CD4-positive, alpha-beta T cell treated with Interleukin-12 subunit alpha and Interleukin-12 subunit beta, for 1 hour (primary cell): ENCODE measurements around the gene ATG14.
"Not testable (repeated sequence)": the region's sequence is repeated elsewhere in the genome, so short reads cannot be mapped to it uniquely, and the experiment has no call there.

Experiments
- DNase-seq: peaks from one replicate; pipeline ENCODE4 v3.0.0-alpha.2; 2020

The ATG14 gene

GRCh38 chr14:55433880-55434804 is 22.5 kb upstream of the ATG14 start:
- DNase-seq = peak; percentile 21

- DNase-seq = no peak
These were observed 21.0 kb upstream of the ATG14 start for GRCh38 chr14:55432628-55433027.

DNA sequence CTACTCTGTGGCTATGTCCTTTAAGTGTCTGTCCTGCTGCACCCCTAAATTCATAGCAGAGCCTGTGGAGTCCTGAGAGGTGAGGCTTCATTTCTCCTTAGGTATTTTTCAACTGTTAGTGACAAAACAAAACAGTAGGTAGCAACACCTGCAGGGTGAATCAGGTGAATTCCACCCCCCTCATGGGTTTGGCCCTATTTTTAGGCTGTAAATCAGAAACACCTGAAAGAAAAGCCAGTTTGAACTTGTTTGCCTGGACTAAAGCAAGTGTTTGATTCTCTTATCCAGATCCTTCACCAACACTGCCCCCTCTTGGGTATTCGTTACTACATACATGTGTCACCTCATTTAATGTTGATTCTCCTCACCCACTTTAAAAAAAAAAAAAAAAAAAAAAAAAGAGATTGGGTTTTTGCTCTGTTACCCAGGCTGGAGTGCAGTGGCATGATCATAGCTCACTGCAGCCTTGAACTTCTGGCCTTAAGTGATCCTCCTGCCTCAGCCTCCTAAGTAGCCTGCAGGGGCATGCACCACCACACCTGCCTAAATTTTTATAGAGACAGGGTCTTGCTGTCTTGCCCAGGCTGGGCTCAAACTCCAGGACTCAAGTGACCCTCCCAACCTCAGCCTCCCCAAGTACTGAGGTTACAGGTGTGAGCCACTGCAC is 18.5 kb upstream of the ATG14 start:
- DNase-seq = peak; percentile 78

DNA sequence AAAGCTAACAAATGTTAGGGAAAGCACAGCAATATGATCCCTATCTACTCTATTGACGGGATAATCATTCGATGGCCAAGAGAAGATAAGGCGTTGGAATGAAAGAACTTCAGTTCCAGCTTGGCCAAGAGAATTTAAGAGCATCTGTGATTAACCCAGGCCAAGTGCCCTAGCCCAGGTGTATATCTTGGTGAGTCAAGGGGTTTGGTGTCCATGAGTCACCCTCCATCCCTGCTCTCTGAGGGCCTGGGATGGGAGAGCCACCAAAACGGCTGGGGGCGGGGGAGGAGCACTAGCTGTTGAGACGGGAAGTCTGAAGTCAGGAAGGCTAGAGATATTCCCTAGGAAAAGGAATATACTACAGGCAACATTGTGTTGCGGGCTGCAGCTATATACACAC is 15.8 kb upstream of the ATG14 start:
- no peak for DNase-seq

GRCh38 chr14:55426891-55427290 is 15.3 kb upstream of the ATG14 start:
- no peak for DNase-seq

GRCh38 chr14:55425091-55425490 is 13.5 kb upstream of the ATG14 start:
- no peak for DNase-seq

GRCh38 chr14:55423969-55424368 is 12.3 kb upstream of the ATG14 start:
- no peak for DNase-seq

DNA sequence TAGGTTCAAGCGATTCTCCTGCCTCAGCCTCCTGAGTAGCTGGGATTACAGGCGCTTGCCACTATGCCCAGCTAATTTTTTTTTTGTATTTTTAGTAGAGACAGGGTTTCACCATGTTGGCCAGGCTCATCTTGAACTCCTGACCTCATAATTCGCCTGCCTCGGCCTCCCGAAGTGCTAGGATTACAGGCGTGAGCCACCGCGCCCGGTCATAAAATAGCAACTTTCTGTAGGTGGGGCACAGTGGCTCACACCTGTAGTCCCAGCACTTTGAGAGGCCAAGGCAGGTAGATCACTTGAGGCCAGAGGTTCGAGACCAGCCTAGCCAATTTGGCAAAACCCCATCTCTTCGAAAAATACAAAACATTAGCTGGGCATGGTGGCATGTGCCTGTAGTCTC is 10.7 kb upstream of the ATG14 start:
- DNase-seq = not testable (repeated sequence)

- DNase-seq = no peak
These were observed 8.0 kb upstream of the ATG14 start for GRCh38 chr14:55419663-55420062.

DNA sequence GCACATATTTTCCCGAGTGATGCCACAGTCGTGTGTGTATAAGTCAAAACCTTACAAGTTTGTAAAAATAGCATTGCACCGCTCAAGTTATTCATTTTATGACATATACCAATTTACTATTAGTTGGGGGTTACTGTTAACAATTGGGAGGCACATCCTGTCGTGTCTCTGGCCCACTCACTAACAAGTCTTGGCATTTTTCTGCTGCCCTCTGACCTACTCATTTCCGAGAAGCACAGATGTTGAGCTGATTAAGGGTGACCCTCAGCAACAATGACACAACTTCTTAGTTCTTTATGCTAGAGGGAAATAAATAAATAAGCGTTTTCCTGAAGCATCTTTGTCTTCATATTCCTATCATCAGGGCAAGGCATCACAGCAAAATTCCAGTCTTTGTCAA is 6.8 kb upstream of the ATG14 start:
- no peak for DNase-seq

- no peak for DNase-seq
These were observed 6.3 kb upstream of the ATG14 start for GRCh38 chr14:55417955-55418354.

GRCh38 chr14:55416866-55417265 is 5.2 kb upstream of the ATG14 start:
- peak; percentile 8 for DNase-seq

- no peak for DNase-seq
These were observed 2.9 kb upstream of the ATG14 start for GRCh38 chr14:55414551-55414950.

DNA sequence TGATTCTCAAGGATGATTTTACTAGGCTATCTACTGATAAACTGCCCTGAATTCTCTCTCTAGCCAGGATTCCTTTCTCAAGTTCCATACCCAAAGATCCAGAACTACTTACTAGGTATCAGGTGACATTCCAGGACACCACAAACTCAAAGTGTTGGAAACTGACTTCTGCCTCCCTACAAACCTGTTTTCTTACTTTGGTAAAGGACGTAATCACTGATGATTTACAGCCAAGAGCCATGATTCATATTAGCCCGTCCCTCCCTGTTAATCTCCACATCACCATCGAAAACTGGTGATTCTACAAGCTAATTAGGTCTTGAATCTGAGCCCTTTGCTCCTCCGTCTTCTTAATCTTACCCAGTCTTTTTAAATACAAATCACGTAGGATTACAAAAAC is 1.0 kb upstream of the ATG14 start:
- no peak for DNase-seq

- no peak for DNase-seq
These were observed 754 bp downstream of the ATG14 start for GRCh38 chr14:55410876-55411275.

GRCh38 chr14:55404173-55404854 is 7.3 kb downstream of the ATG14 start:
- no peak for DNase-seq

GRCh38 chr14:55401751-55402150 is 9.9 kb downstream of the ATG14 start:
- no peak for DNase-seq

- DNase-seq = no peak
These were observed 11.8 kb downstream of the ATG14 start for GRCh38 chr14:55399852-55400251.

- DNase-seq = no peak
These were observed 12.4 kb downstream of the ATG14 start for GRCh38 chr14:55399183-55399582.

- DNase-seq = no peak
These were observed 13.0 kb downstream of the ATG14 start for GRCh38 chr14:55398679-55399078.

DNA sequence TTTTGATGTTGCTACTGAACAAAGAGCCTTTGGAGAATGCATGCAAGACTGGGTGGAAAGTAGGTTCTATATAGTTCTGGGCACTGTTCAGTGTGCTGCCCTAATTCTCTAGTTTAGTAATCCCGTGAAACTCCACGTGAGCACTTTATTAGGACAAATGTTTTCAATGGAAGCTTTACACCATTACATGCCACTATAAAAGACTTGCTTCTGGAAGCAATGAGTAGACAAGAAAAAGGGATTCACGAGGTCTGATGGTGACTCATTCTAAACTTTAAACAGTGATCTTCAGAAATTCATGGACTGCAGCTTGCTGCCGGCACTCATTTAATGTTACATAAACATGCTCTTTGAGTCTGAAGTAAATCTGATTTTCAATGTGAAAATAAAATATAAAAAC is 22.3 kb downstream of the ATG14 start:
- DNase-seq = no peak

DNA sequence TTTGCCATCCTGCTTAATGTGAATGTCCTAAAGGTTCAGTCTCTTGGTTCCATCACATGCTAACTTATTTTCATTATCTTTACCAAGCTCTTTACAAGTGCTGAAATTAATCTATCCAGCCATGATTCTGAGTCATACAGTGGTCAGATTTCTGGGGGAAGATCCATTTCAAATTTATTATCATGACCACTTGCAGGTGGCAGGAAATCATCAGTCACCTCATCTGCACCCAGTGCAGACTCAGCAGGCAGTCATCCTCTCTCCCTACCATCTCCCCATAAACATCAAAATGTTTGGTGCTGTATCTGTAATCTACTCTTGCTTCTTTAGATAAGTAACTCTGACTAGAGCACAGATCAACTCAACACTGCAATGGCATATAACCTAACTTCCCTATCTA is 23.5 kb downstream of the ATG14 start:
- DNase-seq = no peak

DNA sequence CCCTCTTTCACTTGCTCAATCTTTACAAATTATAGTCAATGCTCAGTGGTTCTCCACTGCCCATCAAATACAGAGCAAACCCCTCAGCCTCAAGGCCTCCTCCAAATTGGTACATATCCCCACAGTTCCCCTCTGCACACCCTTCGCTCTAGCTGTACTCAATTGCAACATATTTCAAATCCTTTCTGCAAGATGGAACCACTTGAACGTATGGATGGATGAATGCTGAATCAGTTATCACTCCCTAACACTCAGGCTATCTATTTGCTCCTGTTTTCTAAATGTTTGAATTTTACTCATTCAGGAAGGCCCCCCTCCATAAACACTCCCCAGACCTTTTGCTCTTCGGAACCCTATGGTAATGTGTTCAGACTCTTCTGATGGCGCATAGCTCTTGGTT is 24.5 kb downstream of the ATG14 start:
- no peak for DNase-seq
